GM12878 (cell line): ENCODE results near the gene NRG3. TPM values are rescaled to one million over a fixed set of nuclear protein-coding genes. Genes with fewer than 3 reads are reported as not detected.

Experiments
- ATAC-seq: fragments of 200-7000 bp; cut with Tn5 transposase; 3 replicates; pipeline ENCODE4 v1.9.1; 2020; ENCODE audit warnings: mild to moderate bottlenecking, moderate library complexity
- BruUV-seq: library from RNA; stranded (reverse); fragments of 400-500 nt; replicated peaks from 2 replicates; lab custom pipeline; 2021; lab: Mats Ljungman, UMichigan
- CTCF ChIA-PET: fragments of 300-600 bp; sonication (Branson Sonifier 250); formaldehyde crosslinking; extraction: SDS; loops from one replicate; lab custom pipeline; 2021; ENCODE audit warnings: inconsistent platforms; lab: Yijun Ruan, JAX
- POLR2A ChIA-PET: fragments of 350-600 bp; formaldehyde crosslinking; extraction: SDS; loops from one replicate; lab custom pipeline; 2021; ENCODE audit warnings: inconsistent platforms; lab: Charles Lee
- RAD21 ChIA-PET: fragments of 300-600 bp; sonication (Branson Sonifier 250); formaldehyde crosslinking; loops from one replicate; lab custom pipeline; 2023; ENCODE audit warnings: antibody characterized with exemption; ENCODE audit not compliant: unreplicated experiment; lab: Charles Lee
- SMC1A ChIA-PET: fragments of 300-600 bp; sonication (Branson Sonifier 250); formaldehyde crosslinking; loops from one replicate; lab custom pipeline; 2023; ENCODE audit not compliant: unreplicated experiment, uncharacterized antibody; lab: Charles Lee
- DNase-seq: peaks from one replicate; pipeline ENCODE4 v3.0.0-alpha.2; 2011; ENCODE audit warnings: low read depth, low spot score
- FAIRE-seq: peaks from 3 replicates; lab custom pipeline; 2011; peaks lifted over from hg19 to GRCh38; lab: Jason Lieb, UNC
- H2AFZ ChIP-seq: 2 replicates; pipeline ENCODE4 v1.6.0; 2011; ENCODE audit warnings: low read depth, low read length, control low read depth; ENCODE audit not compliant: control insufficient read depth
- H3K27ac ChIP-seq: 2 replicates; pipeline ENCODE4 v1.5.1; 2011; ENCODE audit warnings: control low read depth; ENCODE audit not compliant: control insufficient read depth, insufficient read depth
- H3K27me3 ChIP-seq, 2 experiments: replicated peaks in 1 of 2; 2 replicates each; pipeline versions ENCODE4 v1.6.0 to v1.6.1; 2011; ENCODE audit warnings: low read length in 1 of 2; ENCODE audit not compliant: control insufficient read depth in 2 of 2, insufficient read depth in 2 of 2
- H3K36me3 ChIP-seq, 2 experiments: 2 replicates each; pipeline ENCODE4 v1.5.1; 2011; ENCODE audit warnings: low read length in 1 of 2; ENCODE audit not compliant: control insufficient read depth in 2 of 2, insufficient read depth in 2 of 2
- H3K4me1 ChIP-seq: 2 replicates; pipeline ENCODE4 v1.6.1; 2011; ENCODE audit warnings: mild to moderate bottlenecking, low read length, moderate library complexity, mixed read lengths; ENCODE audit not compliant: control insufficient read depth, insufficient read depth
- H3K4me2 ChIP-seq: 2 replicates; pipeline ENCODE4 v1.6.0; 2011; ENCODE audit warnings: control low read depth; ENCODE audit not compliant: control insufficient read depth, insufficient read depth
- H3K4me3 ChIP-seq: fragments of 200-600 bp; sonication (generic); 2 replicates; pipeline ENCODE4 v1.5.1; 2016
- H3K79me2 ChIP-seq: 2 replicates; pipeline ENCODE4 v1.6.0; 2011; ENCODE audit warnings: low read length; ENCODE audit not compliant: control insufficient read depth, insufficient read depth
- H3K9ac ChIP-seq: 2 replicates; pipeline ENCODE4 v1.8.0; 2011; ENCODE audit warnings: low read length, control low read depth, mixed read lengths; ENCODE audit not compliant: control insufficient read depth, insufficient read depth
- H3K9me3 ChIP-seq: replicated peaks from 3 replicates; pipeline ENCODE4 v1.5.1; 2011; ENCODE audit warnings: mild to moderate bottlenecking, low read length; ENCODE audit not compliant: control insufficient read depth, insufficient read depth
- H4K20me1 ChIP-seq: 2 replicates; pipeline ENCODE4 v1.6.0; 2011; ENCODE audit not compliant: control insufficient read depth, insufficient read depth
- ATF2 ChIP-seq: IDR thresholded peaks from 2 replicates; pipeline ENCODE4 v1.6.1; 2012; ENCODE audit warnings: low read length, inconsistent platforms
- BHLHE40 ChIP-seq, 2 experiments: fragments of 450-650 bp in 1 of 2; IDR thresholded peaks; 2 replicates each; pipeline ENCODE4 v1.6.1; 2011 to 2017; ENCODE audit warnings: low read depth in 2 of 2, borderline replicate concordance in 1 of 2, improper control_type of control experiment in 1 of 2, low read length in 1 of 2, mild to moderate bottlenecking in 1 of 2
- CBFB ChIP-seq: IDR thresholded peaks from 2 replicates; pipeline ENCODE4 v1.6.1; 2016; ENCODE audit warnings: antibody characterized with exemption, low read depth
- CHD2 ChIP-seq: IDR thresholded peaks from 2 replicates; pipeline ENCODE4 v1.6.1; 2011; ENCODE audit warnings: low read depth, low read length, improper control_type of control experiment, borderline replicate concordance
- CHD4 ChIP-seq: fragments of 200-600 bp; sonication (generic); IDR thresholded peaks from 2 replicates; pipeline ENCODE4 v1.6.1; 2016; ENCODE audit warnings: mild to moderate bottlenecking
- ESRRA ChIP-seq: IDR thresholded peaks from 2 replicates; pipeline ENCODE4 v1.6.1; 2012; ENCODE audit warnings: mild to moderate bottlenecking, low read length, improper control_type of control experiment
- FOXK2 ChIP-seq: fragments of 450-650 bp; IDR thresholded peaks from 2 replicates; pipeline ENCODE4 v1.6.1; 2017; ENCODE audit warnings: mild to moderate bottlenecking, moderate library complexity
- GATAD2B ChIP-seq: fragments of 450-650 bp; conservative IDR thresholded peaks from 2 replicates; pipeline ENCODE4 v1.6.1; 2017; ENCODE audit warnings: low read depth, mild to moderate bottlenecking, moderate library complexity
- MLLT1 ChIP-seq: fragments of 450-650 bp; IDR thresholded peaks from 2 replicates; pipeline ENCODE4 v1.6.1; 2016; ENCODE audit warnings: mild to moderate bottlenecking
- NFYA ChIP-seq: IDR thresholded peaks from 2 replicates; pipeline ENCODE4 v1.6.1; 2011; ENCODE audit warnings: low read depth, mild to moderate bottlenecking, low read length, improper control_type of control experiment, borderline replicate concordance
- NR2C1 ChIP-seq: fragments of 450-650 bp; IDR thresholded peaks from 2 replicates; pipeline ENCODE4 v1.6.1; 2017; ENCODE audit warnings: antibody characterized with exemption, mild to moderate bottlenecking, moderate library complexity
- RB1 ChIP-seq: fragments of 450-650 bp; formaldehyde crosslinking; IDR thresholded peaks from 2 replicates; pipeline ENCODE4 v1.6.1; 2017; ENCODE audit warnings: mild to moderate bottlenecking, borderline replicate concordance
- RFX5 ChIP-seq: IDR thresholded peaks from 2 replicates; pipeline ENCODE4 v1.6.1; 2011; ENCODE audit warnings: low read depth, low read length, improper control_type of control experiment
- RUNX3 ChIP-seq: IDR thresholded peaks from 2 replicates; pipeline ENCODE4 v1.6.1; 2012; ENCODE audit warnings: low read length, inconsistent platforms
- SMAD5 ChIP-seq: IDR thresholded peaks from 2 replicates; pipeline ENCODE4 v1.6.1; 2016; ENCODE audit warnings: antibody characterized with exemption, low read depth
- STAT3 ChIP-seq: IDR thresholded peaks from 2 replicates; pipeline ENCODE4 v1.6.1; 2011; ENCODE audit warnings: low read depth, low read length, improper control_type of control experiment
- YBX1 ChIP-seq: fragments of 450-650 bp; IDR thresholded peaks from 2 replicates; pipeline ENCODE4 v1.6.1; 2016; ENCODE audit warnings: antibody characterized with exemption
- WGBS: methylation state at CpG from one replicate; pipeline ENCODE4 v1.1.6; 2016; ENCODE audit warnings: low lambda C conversion rate; ENCODE audit not compliant: insufficient replicate concordance, insufficient coverage; ENCODE audit errors: missing lambda C conversion rate; 5-methylcytosine and 5-hydroxymethylcytosine counted together
- in situ Hi-C: fragments of 300-500 bp; cut with MboI; formaldehyde crosslinking; loops from 9 replicates; pipeline ENCODE4 v1.14.3; 2018; ENCODE audit warnings: mixed read lengths
- intact Hi-C: fragments of 100-400 bp; cut with micrococcal nuclease; formaldehyde crosslinking; loops from one replicate; pipeline ENCODE4 v1.14.2; 2022; ENCODE audit not compliant: unreplicated experiment
- polyA plus RNA-seq, 11 experiments: library from polyadenylated mRNA; depleted of rRNA in 4 of 11; unstranded in 6 of 11; stranded (reverse) in 5 of 11; fragments of >200 nt; fragmentation: Nextera tagmentation in 4 of 11; fragmentation: Illumina TruSeq in 1 of 11; extraction: Ambion mirVana in 4 of 11; extraction: Trizol in 1 of 11; gene quantifications; 1 replicate in 1 of 11; 2 replicates in 10 of 11; pipeline versions ENCODE4 v1.2.1 to v1.2.3, GENCODE V29; 2011 to 2016; ENCODE audit warnings: inconsistent platforms in 2 of 11, missing spikeins in 2 of 11, low read depth in 1 of 11
- total RNA-seq, 4 experiments: library from RNA; depleted of rRNA in 3 of 4; stranded (reverse); fragments of >200 nt in 3 of 4; fragmentation: Illumina TruSeq in 1 of 4; extraction: Trizol in 1 of 4; gene quantifications; 2 replicates each; pipeline versions ENCODE4 v1.2.1 to v1.2.3, GENCODE V29; 2013 to 2021
- TF ChIP-seq, protein P1 (sequence below): IDR thresholded peaks from 2 replicates; pipeline ENCODE4 v1.6.1; 2012; ENCODE audit warnings: low read depth, low read length, improper control_type of control experiment

Gene NRG3
- total and polyA plus RNA-seq, 10 of the 15 experiments (the other 5 are each of a cell fraction or from before 2014, with no cell fraction given), result 0.03 to 0.41 (median 0.17) TPM; not detected in 3

DNA sequence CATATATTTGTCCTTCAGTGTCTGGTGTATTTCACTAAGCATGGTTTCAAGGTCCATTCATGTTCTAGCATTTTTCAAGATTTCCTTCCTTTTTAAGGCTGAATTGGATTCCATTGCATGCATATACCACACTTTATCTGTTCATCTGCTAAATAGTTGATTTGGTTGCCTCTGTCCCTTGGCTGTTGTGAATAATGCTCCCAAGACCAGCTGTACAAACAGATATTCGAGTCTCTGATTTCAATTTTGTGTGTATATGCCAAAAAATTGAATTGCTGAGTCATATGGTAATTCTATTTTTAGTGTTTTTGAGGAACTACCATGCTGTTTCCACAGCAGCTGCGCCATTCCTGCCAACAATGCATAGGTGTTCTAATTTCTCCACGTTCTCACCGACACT, 216.4 kb downstream of the NRG3 start:
- Histone ChIP-seq H2AFZ (no peak overlapping the region), H3K27me3 (no peaks in the 10 kb centered on the region), H3K4me1 (no peaks in the 10 kb centered on the region), H3K36me3 (no peaks in the 10 kb centered on the region), H3K4me2 (no peak overlapping the region), H3K27ac (no peak overlapping the region), H3K79me2 (no peaks in the 10 kb centered on the region), H3K4me3 (no peak overlapping the region), H3K9me3 (no peaks in the 10 kb centered on the region), H3K9ac (no peak overlapping the region), H4K20me1 (no peaks in the 10 kb centered on the region)
- in situ Hi-C loops, result no loop called here
- SMC1A ChIA-PET, result no interaction called here
- FAIRE-seq, result no peak
- intact Hi-C loops, result no loop called here
- BruUV-seq, result no TSS peak
- WGBS, result 14% methylated on average over 4 of the region's 4 CpGs
- TF ChIP-seq SMAD5, result no peak
- TF ChIP-seq CBFB, result no peak
- TF ChIP-seq BHLHE40 (IDR thresholded peaks at IDR 0.05; ENCODE audit: borderline replicate concordance in 1 of 2, low read depth in 2 of 2, low read length in 1 of 2), result no peak
- TF ChIP-seq RUNX3, result no peak
- no peak for TF ChIP-seq ESRRA
- no peak for TF ChIP-seq CHD2
- TF ChIP-seq NFYA, result no peak
- ATAC-seq, result no peak
- RAD21 ChIA-PET, result no interaction called here
- POLR2A ChIA-PET, result no interaction called here
- CTCF ChIA-PET, result no interaction called here
- DNase-seq, result no peak

GRCh38 chr10:82092111-82092510, 217.1 kb downstream of the NRG3 start:
- no peaks in the 10 kb centered on the region for H3K4me1 ChIP-seq
- TF ChIP-seq NR2C1 (no peak), GATAD2B (no peak), CHD4 (no peak), RFX5 (no peak), MLLT1 (no peak), FOXK2 (no peak), RB1 (no peak), YBX1 (no peak), ATF2 (no peak), STAT3 (no peak)
- TF ChIP-seq, protein P1, sequence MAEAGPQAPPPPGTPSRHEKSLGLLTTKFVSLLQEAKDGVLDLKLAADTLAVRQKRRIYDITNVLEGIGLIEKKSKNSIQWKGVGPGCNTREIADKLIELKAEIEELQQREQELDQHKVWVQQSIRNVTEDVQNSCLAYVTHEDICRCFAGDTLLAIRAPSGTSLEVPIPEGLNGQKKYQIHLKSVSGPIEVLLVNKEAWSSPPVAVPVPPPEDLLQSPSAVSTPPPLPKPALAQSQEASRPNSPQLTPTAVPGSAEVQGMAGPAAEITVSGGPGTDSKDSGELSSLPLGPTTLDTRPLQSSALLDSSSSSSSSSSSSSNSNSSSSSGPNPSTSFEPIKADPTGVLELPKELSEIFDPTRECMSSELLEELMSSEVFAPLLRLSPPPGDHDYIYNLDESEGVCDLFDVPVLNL, result no peak

More at GRCh38 chr10:82092111-82092510, 217.1 kb downstream of the NRG3 start:
- Histone ChIP-seq H4K20me1 (no peaks in the 10 kb centered on the region), H3K4me2 (no peak overlapping the region), H3K27ac (no peak overlapping the region), H3K4me3 (no peak overlapping the region), H3K9ac (no peak overlapping the region), H2AFZ (no peak overlapping the region), H3K9me3 (no peaks in the 10 kb centered on the region), H3K27me3 (no peaks in the 10 kb centered on the region), H3K79me2 (no peaks in the 10 kb centered on the region), H3K36me3 (no peaks in the 10 kb centered on the region)
- ChIA-PET SMC1A (no interaction called here), POLR2A (no interaction called here), CTCF (no interaction called here), RAD21 (no interaction called here)
- BruUV-seq, result no TSS peak
- no peak for DNase-seq
- in situ Hi-C loops (no loop called here), intact Hi-C loops (no loop called here)
- FAIRE-seq, result no peak
- no peak for ATAC-seq
- 11% methylated on average over 2 of the region's 2 CpGs for WGBS
